HG02610 (cell line): Measurements from ENCODE around the gene CHST5.

Source experiments
- ATAC-seq: cut with Tn5 transposase; IDR thresholded peaks from one replicate; pipeline ENCODE4 v1.9.1; 2021; ENCODE audit warnings: mild to moderate bottlenecking, moderate library complexity; ENCODE audit not compliant: unreplicated experiment

The CHST5 gene

GRCh38 chr16:75535901-75536300 is at the start of gene CHST5:
Gene CHST5 (minus strand): TSS chr16:75536108. CDS start chr16:75530384, 5,724 bp downstream.
- no peak for ATAC-seq

GRCh38 chr16:75584108-75584507 is 48.2 kb upstream of the CHST5 start:
- ATAC-seq, result peak; percentile 42

GRCh38 chr16:75579281-75579834 is 43.5 kb upstream of the CHST5 start:
- no peak for ATAC-seq

- ATAC-seq, result no peak
These were observed 42.8 kb upstream of the CHST5 start for GRCh38 chr16:75578725-75579124.

DNA sequence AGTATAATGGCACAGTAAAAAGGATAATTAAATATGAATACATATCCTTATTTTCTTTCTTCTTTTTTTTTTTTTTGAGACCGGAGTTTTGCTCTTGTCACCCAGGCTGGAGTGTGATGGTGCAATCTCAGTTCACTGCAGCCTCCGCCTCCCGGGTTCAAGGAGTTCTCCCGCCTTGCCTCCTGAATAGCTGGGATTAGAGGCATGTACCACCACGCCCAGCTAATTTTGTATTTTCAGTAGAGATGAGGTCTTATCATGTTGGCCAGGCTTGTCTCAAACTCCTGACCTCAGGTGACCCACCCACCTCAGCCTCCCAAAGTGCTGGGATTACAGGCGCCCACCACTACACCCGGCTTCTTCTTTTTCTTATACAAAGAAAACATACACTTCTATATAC is 42.3 kb upstream of the CHST5 start:
- ATAC-seq, result no peak

- peak; percentile 70 for ATAC-seq
These were observed 40.5 kb upstream of the CHST5 start for GRCh38 chr16:75576384-75576811.

DNA sequence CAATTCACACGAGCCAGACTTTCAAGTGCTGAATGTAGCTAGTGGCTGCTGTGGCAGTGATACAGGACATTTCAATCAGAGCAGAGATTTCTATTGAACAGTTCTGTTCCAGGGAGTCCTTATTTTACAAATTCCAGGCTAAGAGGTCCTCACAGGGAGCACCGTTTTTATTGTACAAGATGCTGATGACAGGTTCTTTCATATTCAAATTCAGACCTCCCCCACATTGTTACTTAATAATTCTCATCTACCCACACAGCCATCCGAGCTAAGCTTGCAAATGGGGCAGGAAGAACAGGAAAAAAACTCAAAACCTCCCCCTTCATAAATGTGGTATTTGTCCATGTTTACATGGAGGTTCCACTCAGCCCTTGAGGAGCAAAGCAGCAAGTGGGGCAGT is 40.0 kb upstream of the CHST5 start:
- ATAC-seq, result no peak

DNA sequence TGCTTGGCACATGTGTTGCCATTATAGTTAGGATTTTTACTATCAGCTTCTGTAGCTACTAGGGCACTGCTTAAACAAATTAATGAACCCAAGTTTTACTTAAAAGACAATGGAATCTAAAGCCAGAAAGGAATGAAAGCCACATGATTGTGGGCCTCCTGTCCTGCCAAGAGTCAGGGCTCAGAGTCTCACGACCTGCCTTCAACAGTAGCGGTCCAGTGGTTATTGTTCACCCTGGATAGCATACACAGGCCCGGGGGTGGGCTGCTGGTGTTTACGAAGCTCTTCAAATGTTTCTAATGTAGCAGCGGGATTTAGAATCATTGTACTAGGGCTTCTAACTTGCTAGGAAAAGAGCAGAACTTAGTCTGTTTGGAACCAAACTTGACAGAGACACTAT is 38.0 kb upstream of the CHST5 start:
- no peak for ATAC-seq

GRCh38 chr16:75572864-75573542 is 37.1 kb upstream of the CHST5 start:
- ATAC-seq, result no peak

DNA sequence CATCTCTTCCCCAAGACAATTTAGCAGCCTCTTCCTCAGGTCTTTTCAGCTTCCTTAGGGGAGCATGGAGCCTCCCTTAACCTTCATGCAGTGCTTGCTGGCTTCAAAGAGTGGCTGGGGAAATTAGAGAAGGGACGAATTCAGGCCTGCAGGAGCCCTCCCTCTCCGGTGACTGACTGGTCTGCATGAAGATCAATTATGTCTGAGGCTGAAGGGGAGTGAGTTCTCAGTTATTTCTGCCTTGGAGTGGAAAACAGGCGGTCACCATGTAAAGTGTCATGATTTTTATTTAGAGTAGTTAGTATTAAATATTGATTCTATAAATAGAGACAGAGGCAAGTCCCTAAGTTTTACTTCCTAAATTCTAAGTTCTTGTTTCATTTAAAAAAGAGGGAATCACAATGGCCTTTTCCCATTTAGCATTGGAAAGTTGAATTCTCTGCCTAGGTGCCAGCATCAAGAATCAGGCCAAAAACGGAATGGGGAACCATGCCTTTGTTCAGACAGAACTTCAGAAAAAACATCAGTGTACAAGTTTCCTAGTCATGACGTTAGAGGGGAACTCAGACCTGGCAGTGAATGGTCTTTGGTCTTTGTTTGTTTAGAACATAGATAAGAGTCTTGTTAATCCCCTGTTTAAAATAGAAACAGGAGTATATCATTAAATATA is 34.6 kb upstream of the CHST5 start:
- ATAC-seq, result no peak

DNA sequence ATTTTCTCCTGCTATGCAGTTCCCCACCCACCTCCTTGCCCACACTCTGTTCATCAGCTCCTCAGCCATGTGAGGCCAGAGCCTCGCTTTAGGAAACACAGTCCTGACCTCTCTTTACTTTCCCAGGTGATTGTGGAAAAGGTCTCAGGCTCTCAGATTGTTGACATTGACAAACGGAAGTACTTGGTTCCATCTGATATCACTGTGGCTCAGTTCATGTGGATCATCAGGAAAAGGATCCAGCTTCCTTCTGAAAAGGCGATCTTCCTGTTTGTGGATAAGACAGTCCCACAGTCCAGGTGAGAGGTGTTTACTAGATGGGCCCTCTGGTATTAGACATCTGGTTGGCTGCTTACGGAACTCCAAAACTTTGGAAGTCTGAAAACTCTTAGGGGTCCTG is 32.0 kb upstream of the CHST5 start:
- no peak for ATAC-seq

DNA sequence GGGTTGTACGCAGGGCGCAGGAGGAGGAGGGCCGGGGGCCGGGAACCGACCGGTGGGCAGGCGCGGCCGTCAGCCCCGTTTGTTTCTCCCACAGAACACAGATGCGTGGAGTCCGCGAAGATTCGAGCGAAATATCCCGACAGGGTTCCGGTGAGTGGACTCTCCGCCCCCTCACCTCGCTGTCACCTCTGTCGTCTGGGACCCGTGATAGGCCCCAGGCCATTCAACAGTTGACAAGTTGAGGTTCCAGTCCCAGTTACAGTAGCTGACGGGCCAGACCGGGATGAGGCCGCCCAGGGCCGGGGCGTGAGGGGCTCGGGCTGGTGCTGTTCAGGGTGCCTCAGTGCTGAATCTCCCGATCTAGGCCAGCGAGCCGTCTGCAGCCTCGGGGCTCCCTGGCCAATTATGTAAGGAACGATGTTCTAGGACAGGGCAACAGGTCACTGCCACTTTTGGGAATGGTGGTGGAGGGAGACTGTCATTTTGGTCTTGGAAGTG is 30.9 kb upstream of the CHST5 start:
- ATAC-seq, result peak; percentile 3

DNA sequence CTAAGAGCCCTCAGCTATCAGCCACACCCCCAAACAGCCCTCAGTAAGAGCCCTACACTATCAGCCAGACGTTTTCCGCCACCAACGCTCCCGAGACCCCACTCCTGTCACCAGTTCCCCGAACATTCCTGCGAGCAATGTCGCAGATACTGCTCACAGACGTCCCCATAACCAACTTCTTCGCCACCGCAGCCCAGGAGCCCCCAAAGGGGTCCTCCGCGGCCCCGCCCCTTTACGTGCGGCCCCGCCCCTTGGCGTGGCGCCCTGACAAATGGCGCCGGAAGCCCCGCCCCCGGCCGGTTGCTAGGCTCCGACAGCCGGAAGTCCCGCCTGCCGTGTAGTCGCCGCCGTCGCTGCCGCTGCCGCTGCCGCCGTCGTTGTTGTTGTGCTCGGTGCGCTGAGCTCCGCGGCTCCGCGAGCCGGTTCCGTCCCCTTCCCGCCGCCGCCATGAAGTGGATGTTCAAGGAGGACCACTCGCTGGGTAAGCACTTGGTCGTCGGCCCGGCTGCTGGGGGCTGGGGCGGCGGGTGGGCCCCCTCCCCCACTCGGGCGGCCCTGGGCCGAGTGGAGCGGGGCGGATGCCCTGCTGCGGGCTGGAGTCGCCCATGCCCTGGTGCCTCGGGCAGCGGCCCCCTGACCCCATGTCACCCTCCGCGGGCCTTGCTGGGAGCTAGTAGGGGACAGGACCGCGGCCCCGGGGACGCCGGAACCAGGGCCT is 30.3 kb upstream of the CHST5 start, which contains the start of gene GABARAPL2:
TSS of gene GABARAPL2 (plus strand) at position 340 of the 718 bp plus-strand sequence. CDS start at position 448, 108 bp downstream.
- ATAC-seq, result peak; percentile 66

- peak; percentile 1 for ATAC-seq
These were observed 29.7 kb upstream of the CHST5 start for GRCh38 chr16:75565640-75566039.

DNA sequence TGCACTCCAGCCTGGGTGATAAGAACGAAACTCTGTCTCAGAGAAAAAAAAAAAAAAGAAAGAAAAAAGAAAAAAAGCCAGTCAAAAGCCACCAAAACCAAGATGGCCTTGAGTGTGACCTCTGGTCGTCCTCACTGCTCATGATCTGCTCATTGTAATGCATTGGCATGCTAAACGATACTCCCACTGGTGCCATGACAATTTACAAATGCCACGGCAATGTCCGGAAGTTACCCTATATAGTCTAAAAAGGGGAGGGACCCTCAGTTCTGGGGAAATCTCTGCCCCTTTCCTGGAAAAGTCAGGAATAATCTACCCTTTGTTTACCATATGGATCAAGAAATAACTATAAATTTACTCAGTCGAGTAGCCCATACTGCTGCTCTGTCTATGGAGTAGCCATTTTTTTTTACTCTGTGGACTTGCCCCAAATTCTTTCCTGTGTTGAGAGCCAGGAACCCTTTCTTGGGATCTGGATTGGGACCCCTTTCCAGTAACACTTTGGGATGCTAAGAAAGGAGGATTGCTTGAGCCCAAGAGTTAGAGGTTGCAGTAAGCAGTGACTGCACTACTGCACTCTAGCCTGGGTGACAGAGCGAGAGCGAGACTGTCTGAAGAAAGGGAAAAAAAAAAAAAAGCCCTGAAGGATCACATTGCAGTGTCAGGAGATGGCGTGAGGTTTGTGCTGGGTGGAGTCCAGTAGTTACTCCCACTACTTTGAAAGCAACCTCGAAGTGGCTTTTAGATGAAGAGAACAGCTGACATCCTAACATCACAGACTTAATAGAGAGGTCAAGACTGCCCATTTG is 23.9 kb upstream of the CHST5 start:
- no peak for ATAC-seq

GRCh38 chr16:75558846-75559401 is 23.0 kb upstream of the CHST5 start:
- no peak for ATAC-seq

GRCh38 chr16:75556431-75556950 is 20.6 kb upstream of the CHST5 start:
- no peak for ATAC-seq

GRCh38 chr16:75555707-75556430 is 20.0 kb upstream of the CHST5 start, which contains the start of gene TMEM231:
Gene TMEM231 (minus strand): TSS chr16:75556252. CDS start chr16:75556209, 43 bp downstream.
- peak; percentile 97 for ATAC-seq

- ATAC-seq, result no peak
These were observed 19.4 kb upstream of the CHST5 start for GRCh38 chr16:75555213-75555706.
